GM23248 (cell line): ENCODE data around the gene TSPAN9.

Source experiments
- EZH2 ChIP-seq: fragments of 200-600 bp; sonication (generic); IDR thresholded peaks from 2 replicates; pipeline ENCODE4 v1.6.1; 2018; ENCODE audit warnings: antibody characterized with exemption, mild to moderate bottlenecking; ENCODE audit not compliant: insufficient read depth, poor library complexity, severe bottlenecking
- EZH2phosphoT487 ChIP-seq: fragments of 200-600 bp; sonication (generic); IDR thresholded peaks from 2 replicates; pipeline ENCODE4 v1.6.1; 2018; ENCODE audit warnings: antibody characterized with exemption, moderate library complexity, mild to moderate bottlenecking, low read depth; ENCODE audit not compliant: insufficient read depth

GRCh38 chr12:3330976-3331510 lies 253.9 kb downstream of the TSPAN9 start:
- TF ChIP-seq EZH2phosphoT487: no peak
- TF ChIP-seq EZH2: no peak
